CD4-positive, alpha-beta T cell treated with Interleukin-21 for 1 hour (primary cell): ENCODE data around the gene TAGAP.
"Not testable (repeated sequence)": the region's sequence is repeated elsewhere in the genome, so short reads cannot be mapped to it uniquely, and the experiment has no call there.

Experiments
- DNase-seq: peaks from one replicate; pipeline ENCODE4 v3.0.0-alpha.2; 2020

The TAGAP gene

DNA sequence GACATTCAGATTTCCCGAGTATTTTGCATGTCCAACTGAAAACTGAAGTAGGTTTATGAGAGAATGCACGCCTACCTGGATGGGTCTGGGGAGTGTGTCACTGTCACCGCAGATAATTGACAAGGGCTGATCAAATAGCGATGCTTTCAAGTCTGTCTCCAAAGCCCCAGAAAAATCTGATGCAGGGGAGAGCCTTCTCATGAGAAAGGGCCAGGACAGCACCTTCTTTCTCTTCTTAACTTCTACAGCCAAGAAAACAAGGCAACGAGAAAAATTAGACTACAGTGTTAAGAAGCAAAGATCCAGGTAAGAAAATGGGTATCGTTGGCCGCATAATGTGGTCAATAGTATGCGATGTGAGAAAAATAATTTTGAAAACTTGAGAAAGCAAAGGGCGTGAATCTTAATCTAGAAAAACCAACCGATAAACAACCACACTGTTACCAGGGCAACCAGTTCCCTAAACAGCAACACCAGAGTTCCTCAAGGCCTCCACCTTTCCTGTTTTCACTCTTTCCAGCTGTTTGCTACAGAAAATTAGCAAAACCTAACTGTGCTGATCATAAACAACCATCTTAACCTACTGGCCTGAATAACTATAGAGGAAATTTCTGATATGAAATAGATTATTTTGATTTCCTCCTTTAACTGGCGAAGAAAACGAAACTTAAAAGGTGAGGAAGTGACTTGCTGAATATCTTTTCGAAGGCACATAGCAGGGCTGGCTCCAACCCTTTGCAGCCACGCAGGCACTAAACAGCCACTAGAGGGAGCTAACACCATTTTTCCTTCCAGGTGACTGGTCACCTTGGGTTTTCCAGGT, 2.6 kb downstream of the TAGAP start:
- peak; percentile 93 for DNase-seq

DNA sequence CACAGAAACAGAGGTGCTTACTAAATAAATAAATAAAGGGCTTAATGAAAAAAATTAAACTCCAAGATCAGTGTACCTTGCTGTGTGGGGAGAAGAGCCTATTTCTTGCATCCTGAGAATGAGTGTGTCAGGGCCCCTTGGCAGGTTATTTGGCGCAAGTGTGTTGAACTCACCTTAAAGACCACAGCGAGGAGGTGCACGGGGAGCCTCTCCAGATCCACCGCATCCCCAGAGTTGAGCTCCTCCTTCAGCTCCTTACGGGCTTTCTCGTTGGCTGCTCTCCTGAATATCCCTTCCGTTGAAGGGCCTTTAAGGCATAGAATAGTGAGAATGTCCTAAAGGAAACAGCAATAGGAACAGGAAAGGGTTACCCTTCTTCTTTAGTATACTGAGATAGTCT, 3.6 kb downstream of the TAGAP start:
- DNase-seq = no peak

DNA sequence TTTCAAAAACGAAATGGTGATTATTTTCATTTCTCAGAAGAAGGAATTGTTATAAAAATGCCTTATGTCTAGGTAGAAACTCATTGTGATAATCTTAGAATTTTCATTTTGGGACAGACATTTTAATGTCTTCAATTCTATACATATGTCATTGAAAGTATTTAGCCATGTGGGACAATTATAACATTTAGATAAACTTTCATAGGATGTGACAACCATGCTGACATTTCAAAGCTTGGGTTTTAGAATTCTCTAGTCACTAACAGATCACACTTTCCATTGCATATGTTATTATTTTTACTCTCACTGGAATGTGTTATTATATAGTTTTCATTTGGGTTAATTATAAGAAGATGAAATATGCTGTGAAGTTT, 4.9 kb downstream of the TAGAP start:
- DNase-seq = no peak

DNA sequence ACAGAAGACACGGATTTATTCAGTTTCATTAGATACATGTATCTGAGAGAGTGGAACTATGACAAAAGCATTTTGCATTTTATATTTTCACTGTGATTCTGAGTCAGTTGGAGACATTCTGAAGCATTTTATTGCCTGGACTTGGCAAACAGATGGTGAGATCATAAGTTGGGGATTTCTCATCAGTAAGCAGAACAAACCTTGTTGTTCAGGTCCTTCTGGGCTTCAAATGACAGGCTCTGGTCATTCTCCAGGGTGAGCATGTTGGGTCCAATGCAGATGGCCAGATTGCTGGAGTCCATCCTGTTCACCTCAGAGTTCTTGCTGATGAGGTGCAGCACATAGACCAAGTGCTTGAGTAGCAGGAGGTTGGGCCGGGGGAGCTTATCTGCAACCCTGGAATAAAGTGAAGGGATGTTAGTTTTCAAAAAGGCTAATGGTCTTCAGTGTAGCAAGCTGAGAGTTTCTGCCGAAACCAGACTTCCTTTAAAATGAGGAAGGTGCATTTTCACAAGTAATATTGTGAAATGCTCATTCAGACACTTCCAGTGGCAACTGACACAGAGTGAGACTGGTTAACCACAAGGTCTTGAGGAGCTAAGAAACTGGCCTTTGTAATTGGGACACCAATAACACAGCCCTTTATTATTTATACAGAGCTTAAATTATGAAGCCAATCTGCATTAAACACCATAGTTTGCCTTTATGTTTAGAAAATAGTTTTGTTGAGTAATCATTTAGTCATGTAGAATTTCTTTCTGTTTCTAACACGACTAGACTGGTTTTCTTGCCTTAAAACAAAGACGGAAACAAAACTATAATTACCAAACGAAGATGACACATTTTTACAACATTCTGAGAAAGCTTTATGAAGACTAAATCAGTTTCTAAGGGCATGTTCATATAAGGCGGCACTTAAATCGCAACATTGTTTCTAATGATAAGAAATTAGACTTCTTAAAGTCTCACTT, 5.6 kb downstream of the TAGAP start:
- peak; percentile 69 for DNase-seq

DNA sequence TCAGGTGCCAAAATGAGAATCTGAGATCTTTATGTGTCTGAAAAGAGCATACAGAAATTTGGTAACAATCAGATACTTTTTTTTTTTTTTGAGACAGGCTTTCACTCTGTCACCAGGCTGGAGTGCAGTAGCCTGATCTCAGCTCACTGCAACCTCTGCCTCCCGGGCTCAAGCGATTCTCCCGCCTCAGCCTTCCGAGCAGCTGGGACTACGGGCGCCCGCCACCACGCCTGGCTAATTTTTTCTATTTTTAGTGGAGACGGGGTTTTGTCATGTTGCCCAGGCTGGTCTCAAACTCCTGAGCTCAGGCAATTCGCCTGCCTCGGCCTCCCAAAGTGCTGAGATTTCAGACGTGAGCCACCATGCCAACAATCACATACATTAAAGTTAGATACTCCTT, 6.5 kb downstream of the TAGAP start:
- DNase-seq = not testable (repeated sequence)

DNA sequence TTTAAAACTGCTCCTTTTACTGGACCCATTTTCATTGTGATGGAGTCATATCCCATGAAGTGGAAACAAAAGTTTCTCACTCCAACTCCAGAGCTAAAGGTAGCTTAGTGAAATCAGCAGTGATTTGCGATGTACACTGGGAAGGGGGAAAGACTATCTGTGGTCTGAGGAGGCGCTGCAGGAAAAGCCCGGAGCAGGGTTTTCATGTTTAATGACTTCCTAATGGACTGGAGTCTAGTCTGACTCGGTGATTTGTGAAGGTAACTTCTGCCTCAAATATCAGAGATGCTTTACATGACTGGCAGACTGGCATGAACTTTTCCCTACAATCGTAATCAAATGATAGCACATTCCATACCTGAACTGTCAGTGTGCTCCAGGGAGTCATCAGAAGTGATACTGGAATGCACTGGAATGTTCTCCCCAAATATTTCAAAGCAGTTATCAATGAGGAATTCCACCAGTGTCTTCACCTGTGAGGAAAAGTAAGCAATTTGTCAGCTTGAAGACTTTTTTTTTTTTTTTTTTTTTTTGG, 7.0 kb downstream of the TAGAP start:
- DNase-seq = no peak

DNA sequence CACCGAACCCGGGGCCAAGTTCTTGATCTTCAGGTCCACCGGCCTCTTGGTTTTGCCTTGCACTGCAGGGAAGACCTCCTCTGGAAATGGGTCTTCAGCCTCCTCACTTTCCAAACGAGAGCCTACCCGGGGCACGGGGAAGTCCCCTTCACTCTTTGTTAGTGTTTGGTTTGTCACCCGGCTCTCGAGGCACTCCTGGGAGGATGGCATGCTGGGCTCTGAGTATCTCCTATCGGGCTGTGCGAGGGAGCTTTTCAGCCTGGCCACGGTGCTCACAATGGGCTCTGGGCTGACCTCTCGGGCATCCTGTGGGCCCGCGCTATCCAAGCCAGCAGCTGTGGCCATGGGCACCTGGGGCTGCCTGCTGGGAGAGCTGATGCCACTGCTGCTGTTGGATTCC, 8.1 kb downstream of the TAGAP start:
- DNase-seq = peak; percentile 39

DNA sequence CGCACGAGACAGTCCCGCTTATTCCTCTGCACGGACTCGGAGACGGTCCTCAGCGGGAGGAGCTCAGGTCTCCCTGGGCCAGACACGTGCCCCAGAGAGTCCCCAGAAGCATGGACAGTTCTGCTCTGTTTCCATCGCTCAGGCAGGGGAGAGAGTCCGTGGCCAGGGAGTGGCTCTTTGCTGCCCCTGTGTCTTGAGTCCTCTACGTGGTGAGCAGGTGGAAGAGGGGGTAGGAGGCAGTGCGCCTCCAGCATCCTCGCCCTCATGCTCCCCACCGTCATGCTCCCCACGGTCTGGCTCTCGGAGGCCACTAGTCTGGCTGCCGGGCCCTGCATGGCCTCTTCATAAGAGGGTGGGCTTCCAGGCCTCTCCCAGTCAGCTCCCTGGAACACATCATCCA, 8.9 kb downstream of the TAGAP start:
- peak; percentile 17 for DNase-seq

DNA sequence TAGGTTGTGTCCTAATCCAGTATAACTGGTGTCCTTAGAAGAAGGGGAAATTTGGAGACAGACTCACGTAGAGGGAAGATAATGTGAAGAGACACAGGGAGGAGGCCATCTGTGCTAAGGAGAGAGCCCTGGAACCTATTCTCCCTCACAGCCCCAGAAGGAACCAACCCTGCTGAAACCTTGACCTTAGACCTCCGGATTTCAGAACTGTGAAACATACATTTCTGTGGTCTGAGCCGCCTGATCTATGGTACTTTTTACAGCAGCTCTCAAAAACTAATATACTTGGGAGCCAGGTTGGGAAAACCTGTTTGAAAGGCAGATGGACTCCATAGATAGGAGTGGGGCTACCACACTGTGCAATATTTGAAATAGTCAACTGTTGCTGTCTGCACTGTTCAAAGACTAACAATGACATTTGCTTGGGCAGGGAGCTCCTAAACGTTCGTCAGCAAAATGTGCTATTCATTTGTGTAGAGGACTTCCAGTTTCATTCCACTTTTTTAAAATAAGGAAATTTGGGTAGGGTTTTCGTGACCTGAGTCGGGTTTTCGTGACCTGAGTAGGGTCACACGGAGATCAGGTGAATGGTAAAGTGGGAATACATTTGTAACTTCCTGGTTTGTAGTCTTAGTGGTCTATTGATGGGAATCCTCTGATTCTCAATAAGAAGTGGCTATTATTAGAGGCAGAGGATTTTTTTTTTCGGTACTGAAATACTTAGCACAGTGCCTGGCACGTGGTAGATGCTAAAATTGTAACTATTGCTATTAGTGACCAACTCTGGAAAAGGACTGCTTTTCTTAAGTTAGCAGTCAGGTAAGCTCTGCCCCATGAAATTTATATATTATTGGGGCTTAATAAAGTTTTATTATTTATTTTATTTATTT, 11.4 kb downstream of the TAGAP start:
- DNase-seq = no peak

DNA sequence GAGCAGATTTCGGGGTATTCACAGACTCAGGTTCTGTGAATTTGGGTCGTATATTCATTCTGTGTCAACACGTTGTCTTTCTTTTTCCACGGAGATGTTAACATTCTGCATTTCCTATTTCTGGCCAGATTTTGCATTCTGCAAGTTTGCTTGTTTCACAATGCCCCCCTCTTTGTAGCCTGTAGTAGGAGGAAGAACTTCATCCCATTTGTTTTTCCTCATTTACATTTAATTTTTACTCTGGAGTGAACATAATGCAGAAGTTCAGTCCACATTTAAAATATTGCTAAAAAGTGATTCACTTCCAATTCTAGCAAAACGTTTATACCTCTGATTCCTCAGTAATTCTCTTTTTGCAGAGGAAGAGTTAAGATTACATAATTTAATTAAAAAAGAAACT, 12.9 kb downstream of the TAGAP start:
- DNase-seq = no peak

DNA sequence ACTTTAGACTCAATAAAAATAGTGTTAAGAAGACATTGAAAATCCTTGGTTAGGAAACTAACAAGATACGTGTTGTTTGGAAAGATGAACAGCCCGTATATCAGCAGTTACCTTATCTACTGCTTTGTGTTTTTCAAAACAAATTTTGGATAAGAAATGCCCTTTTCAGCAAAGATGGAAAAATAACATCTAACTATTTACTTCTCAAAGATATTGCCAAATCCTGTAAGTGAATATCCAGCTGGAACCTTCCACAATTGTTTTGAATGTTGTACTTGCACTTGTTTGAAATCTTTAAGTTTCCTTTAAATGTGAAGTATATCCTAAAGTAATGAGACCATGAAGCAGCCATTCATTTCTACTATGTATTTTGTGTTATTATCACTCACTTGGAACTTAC, 14.6 kb downstream of the TAGAP start:
- no peak for DNase-seq

DNA sequence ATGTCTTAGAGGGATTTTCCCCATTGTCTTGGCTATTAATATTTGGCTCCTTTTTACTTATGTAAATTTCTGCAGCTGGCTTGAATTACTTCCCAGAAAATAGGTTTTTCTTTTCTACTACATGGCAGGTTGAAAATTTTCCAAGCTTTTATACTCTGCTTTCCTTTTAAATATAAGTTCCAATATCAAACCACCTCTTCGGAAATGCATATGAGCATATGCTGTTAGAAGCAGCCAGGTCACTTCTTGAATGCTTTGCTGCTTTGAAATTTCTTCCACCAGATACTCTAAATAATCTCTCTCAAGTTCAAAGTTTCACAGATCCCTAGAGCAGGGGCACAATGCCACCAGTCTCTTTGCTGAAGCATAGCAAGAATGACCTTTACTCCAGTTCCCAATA, 19.6 kb downstream of the TAGAP start:
- DNase-seq = not testable (repeated sequence)

DNA sequence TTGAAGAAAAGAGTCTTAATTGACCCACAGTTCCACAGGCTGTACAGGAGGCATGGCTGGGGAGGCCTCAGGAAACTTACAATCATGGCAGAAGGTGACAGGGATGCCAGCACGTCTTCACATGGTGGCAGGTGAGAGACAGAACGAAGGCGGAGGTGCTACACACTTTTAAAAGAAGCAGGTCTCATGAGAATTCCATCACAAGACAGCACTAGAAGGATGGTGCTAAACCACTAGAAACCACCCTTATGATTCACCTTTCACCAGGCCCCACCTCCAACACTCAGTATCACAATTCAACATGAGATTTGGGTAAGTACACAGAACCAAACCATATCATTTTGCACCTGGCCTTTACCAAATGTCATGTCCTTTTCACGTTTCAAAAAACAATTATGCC, 20.9 kb downstream of the TAGAP start:
- no peak for DNase-seq

DNA sequence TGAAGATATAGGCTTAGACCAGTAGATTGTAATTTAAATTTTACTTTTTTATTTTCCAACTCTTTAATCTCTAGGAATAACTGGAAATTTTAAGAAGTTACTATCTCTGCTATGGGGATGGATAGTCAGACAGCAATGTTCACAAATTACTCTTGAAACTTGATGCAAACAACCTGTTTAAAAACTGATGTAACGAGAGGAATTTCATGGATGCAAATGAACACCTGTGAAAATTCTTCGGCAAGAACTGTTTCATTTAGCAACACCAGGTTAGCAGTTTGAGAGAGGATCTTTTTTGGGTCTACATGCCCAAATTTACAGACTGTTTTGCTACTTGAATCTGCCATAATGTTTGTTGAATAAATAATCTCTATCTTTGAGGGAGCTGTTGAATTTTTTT, 24.8 kb downstream of the TAGAP start:
- DNase-seq = no peak

DNA sequence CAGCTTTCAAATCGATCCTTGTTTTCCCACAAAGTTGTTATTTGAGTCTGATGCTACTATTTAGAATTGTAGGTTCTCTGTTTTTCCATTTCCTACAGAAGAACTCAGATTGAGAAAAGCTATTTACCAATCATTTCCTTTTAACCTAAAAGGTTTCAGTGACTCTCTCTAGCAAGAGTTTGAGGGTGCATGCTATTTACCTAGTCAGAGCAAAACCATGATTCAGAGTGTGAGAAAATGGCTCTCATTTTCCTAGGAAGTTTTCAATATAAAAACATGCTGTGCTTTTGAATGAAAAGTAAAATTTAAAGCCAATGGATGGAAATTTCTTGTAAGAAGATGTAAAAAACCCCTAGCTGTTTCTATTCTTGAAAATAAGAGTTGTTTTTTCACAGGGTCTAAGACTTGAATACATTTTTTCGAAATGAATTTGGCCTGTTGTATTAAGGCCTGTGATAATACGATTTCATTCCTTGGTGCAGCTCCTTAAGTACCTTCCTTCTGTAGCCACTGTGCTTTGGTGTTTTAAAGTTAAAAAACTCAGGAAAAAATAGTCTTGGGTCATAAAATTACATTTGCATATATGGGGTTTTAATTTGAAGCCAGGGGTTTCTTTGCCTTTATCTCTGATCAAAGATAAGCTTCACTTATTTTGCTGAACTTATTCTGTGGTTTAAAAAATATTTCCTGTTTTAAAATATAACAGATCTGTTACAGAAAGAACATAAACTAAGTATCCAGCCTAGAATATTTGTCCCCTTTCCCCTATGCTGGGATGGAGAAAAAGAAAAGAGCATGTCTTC, 26.8 kb downstream of the TAGAP start:
- no peak for DNase-seq

DNA sequence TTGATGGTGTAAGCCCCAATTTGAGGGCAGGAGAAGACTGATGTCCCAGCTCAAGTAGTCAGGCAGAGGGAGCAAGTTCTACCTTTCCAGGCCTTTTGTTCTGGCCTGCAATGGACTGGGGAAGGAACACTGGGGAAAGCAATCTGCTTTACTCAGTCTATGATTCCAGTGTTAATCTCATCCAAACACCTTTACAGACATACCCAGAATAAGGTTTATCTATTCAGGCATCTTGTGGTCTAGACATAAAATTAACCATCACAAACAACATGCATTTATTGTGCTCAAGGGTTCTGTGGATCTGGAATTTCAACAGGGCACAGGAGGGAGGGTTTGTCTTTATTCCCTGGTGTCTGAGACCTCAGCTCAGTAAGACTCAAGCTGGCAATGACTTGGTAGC, 30.4 kb downstream of the TAGAP start:
- no peak for DNase-seq

DNA sequence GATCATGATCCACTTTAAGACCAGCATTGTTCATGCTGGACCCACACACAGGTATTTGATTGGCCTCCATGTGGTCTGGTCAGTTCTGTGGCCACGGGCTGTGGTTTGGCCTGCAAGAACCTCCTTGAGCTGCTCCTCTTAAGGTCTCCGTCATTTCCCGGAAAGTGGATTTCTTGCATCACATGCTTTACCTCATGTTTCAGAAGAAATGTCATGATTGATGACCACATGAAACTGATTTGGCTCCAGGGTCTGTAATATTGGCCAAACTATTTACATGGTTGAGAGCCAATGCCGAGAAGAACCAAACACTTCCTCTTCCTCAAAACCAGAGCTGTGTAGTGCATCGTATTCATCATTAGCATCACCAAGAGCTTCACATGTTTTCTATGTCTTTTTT, 31.6 kb downstream of the TAGAP start:
- DNase-seq = no peak

DNA sequence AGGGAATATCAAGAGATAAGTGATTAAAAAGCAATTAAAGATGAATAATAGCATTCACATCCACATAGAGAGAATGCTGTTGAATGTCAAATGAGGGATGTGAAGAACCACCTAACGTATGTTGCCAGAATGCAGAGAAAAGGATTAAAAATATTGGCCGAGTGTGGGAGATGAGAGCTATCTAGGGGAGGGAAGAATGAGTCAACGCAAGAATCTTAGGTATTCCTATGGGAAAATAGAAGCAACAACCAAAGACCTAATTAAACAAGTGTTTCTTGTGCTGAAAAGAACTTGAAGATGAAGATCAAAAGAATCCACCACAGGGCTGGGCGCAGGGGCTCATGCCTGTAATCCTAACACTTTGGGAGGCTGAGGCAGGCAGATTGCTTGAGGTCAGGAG, 32.6 kb downstream of the TAGAP start:
- no peak for DNase-seq

DNA sequence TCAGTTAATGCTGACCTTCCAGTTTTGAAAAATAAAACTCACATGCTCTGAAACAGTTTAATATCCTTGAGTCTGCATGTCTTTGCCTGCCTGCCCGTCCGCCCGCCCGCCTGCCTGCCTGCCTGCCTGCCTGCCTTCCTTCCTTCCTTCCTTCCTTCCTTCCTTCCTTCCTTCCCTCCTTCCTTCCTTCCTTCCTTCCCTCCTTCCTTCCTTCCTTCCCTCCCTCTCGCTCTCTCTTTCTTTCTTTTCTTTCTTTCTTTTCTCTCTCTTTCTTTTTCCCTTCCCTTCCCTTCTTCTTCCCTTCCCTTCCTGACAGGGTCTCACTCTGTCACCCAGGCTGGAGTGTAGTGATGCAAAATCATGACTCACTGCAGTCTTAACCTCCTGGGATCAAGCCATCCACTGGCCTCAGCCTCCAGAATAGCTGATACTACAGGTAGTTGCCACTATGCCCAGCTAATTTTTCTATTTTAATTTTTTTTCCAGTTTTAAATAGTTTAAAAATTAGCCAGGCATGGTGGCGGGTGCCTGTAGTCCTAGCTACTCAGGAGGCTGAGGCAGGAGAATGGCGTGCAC, 34.7 kb downstream of the TAGAP start:
- DNase-seq = not testable (repeated sequence)

DNA sequence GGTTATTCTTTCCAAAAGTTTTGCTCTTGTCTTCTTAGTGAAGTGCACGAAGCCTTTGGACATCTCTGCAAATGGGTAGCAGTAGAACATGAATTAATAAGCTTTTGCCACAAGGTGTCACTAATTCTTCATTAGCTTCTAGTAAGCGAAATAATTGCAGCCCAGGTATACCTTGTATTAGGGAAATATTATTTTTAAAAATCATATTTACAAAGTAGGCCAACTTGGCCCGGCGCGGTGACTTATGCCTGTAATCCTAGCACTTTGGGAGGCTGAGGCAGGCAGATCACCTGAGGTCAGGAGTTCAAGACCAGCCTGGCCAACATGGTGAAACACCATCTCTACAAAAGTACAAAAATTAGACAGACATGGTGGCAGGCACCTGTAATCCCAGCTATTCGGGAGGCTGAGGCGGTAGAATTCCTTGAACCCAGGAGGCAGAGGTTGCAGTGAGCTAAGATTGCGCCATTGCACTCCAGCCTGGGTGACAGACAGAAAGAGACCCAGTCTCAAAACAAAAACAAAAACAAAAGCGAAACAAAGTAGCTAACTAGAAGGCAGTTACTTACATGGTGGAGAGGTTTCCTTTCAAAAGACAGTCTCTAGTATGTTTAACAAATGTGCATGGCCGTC, 36.0 kb downstream of the TAGAP start:
- DNase-seq = peak; percentile 74

DNA sequence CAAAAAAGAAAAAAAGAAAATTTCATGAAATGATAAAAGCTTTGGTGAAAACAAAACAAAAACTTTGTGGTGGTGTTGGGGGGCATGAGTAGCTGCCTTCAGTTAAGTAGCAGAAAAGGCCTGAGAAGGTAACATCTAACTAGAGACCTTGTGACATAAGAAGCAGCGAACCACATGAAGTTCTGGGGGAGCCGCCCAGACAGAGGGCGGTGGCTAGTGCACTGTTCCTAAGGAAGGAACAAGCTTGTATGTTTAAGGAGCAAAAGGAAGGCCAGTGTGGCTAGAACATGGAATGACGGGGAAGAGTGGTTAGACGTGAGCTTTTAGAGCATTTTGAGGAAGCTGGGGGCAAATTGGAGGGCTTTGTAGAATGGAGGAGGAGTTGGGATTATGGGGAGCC, 37.3 kb downstream of the TAGAP start:
- DNase-seq = no peak
